HG03439 (cell line): ENCODE results near the gene PREX1.

Source experiments
- ATAC-seq: cut with Tn5 transposase; IDR thresholded peaks from one replicate; pipeline ENCODE4 v1.9.1; 2021; ENCODE audit warnings: mild to moderate bottlenecking, moderate library complexity; ENCODE audit not compliant: unreplicated experiment

PREX1 gene

GRCh38 chr20:48797275-48797825, 30.4 kb downstream of the PREX1 start:
- no peak for ATAC-seq

GRCh38 chr20:48795732-48796131, 32.1 kb downstream of the PREX1 start:
- no peak for ATAC-seq

DNA sequence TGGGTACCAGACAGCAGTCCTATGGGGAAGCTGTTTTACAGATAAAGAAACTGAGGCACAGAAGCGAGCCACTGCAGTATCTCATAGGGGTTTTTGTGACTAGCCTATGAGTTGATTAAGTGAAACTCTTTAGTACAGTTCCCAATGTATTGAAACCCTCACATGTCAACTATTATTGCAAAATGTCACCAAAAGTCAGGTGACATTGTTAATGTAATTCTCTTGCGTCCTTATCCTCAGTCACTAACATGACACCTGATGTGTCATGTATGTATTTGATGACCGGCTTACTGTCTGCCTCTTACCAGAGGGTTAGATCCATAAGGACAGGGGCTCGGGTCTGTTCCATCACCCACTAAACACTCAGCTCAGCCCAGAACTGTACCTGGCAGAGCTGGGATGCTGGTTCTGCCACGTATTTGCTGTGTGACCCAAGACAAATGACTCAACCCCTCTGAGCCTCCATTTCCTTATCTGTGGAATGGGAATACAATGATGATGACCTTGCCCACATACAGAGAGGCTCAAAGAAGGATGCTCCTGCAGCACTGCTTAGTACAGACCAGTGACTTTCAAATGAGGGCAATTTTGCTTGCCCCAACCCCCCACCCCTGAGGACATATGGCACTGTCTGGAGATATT, 32.9 kb downstream of the PREX1 start:
- no peak for ATAC-seq

- ATAC-seq, result no peak
These were observed 33.4 kb downstream of the PREX1 start for GRCh38 chr20:48794360-48794759.

GRCh38 chr20:48793776-48794175, 34.0 kb downstream of the PREX1 start:
- ATAC-seq, result no peak

DNA sequence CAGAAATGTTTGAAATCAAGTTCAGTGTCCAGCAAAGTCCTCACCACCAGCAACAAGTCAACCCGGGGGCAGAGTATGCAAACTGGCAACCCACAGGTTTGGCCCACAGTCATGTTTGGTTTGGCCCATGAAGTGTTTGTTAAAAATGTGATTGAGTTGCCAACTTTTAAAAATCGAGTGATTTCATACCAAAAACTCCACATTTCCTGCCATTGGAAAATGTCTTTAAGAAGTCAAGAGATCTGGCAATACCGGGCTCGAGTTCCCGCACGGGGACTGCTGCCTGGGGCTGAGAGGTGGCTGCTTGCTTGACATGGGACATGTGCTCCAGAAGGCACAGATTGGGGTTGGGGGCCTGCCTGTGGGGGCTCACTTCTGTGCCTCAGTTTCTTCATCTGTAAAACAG, 36.1 kb downstream of the PREX1 start:
- ATAC-seq, result no peak

GRCh38 chr20:48791014-48791413, 36.8 kb downstream of the PREX1 start:
- ATAC-seq, result no peak

DNA sequence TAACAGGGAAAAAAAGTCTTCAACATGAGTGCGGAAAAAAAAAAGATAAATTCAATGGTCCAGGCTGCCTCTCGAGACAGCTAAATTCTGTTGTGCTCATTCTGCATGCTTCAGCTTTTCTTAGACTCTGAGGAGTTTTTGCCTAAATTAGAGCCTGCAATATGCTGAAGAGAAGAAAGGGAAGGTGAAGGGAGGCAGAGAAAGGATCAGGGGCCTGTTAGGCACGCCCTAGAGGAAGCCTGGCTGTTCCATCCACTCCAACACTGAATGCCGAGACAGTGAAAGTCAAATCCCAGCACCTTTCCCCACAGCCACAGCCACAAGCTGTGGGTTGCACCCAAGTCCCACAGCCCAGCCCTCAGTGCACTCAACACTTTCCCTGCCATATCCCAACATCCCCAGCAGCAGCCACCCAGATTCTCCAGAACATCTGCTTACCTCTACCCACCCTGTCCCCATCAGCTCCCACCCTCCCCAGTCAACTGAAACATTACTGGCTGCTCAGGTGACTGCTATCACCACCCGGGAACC, 37.3 kb downstream of the PREX1 start:
- ATAC-seq, result no peak

- ATAC-seq, result no peak
These were observed 37.9 kb downstream of the PREX1 start for GRCh38 chr20:48789781-48790472.

GRCh38 chr20:48789185-48789668, 38.6 kb downstream of the PREX1 start:
- ATAC-seq, result no peak

DNA sequence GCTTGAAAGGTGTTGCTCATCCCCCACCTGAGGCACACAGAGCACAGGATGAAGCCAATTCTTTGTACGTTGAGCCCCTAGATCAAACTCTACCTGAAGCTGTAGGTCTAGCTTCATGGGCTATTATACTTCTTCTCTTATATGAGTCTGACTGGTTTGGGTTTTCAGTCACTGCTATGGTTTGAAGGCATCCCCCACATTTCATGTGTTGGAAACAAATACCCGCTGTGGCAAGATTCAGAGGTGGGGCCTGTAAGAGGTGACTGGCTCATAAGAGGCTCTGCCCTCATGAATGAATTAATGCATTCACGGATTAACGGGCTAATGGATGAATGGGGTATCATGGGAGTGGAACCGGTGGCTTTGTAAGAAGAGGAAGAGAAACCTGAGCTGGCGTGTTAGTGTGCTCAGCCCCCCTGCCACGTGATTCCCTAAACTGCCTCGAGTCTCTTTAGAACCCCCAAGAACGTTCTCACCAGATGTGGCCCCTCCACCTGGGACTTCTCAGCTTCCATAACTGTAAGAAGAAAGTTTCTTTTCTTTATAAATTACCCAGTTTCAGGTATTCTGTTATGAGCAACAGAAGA, 39.2 kb downstream of the PREX1 start:
- ATAC-seq, result peak; percentile 42

GRCh38 chr20:48787861-48788375, 39.9 kb downstream of the PREX1 start:
- no peak for ATAC-seq

GRCh38 chr20:48786951-48787705, 40.7 kb downstream of the PREX1 start:
- no peak for ATAC-seq

DNA sequence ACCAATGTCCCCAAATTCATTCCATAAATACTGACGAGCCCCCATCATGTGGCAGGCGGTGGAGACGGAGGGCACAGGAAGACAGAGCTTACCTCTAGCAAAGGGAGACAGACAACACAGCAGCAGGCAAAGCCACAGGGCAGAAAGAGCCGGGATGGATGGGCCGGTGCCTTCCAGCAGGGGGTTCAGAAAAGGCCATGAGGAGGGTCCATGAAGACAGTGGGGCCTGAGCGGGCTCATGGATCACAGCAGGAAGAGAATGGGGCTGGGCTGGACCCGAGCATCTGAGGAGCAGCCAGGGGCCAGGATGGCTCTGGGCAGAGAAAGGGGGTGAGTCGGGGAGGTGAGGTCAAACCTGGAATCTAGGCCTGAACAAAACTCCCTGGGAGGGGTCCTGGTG, 42.0 kb downstream of the PREX1 start:
- no peak for ATAC-seq

GRCh38 chr20:48785256-48785655, 42.5 kb downstream of the PREX1 start:
- ATAC-seq, result no peak

- no peak for ATAC-seq
These were observed 43.5 kb downstream of the PREX1 start for GRCh38 chr20:48784273-48784641.

GRCh38 chr20:48783533-48784272, 44.1 kb downstream of the PREX1 start:
- ATAC-seq, result no peak

GRCh38 chr20:48782901-48783308, 44.9 kb downstream of the PREX1 start:
- no peak for ATAC-seq

- no peak for ATAC-seq
These were observed 45.7 kb downstream of the PREX1 start for GRCh38 chr20:48782053-48782452.

- ATAC-seq, result no peak
These were observed 46.2 kb downstream of the PREX1 start for GRCh38 chr20:48781634-48782033.
